GM23248 (cell line): ENCODE measurements around the gene TNFRSF1A. TPM values are rescaled to one million over a fixed set of nuclear protein-coding genes. Genes with fewer than 3 reads are reported as not detected.

Experiments
- DNase-seq: peaks from one replicate; pipeline ENCODE4 v3.0.0-alpha.2; 2015
- H2AFZ ChIP-seq: fragments of 200-600 bp; sonication (generic); 2 replicates; pipeline ENCODE4 v1.6.1; 2016; ENCODE audit warnings: antibody characterized with exemption
- H3F3A ChIP-seq: fragments of 200-600 bp; sonication (generic); 2 replicates; pipeline ENCODE4 v1.6.1; 2016; ENCODE audit warnings: mild to moderate bottlenecking, antibody characterized with exemption, mixed run types; ENCODE audit not compliant: insufficient read depth
- H3K27ac ChIP-seq: fragments of 200-600 bp; sonication (generic); 2 replicates; pipeline ENCODE4 v1.5.1; 2016; ENCODE audit warnings: mild to moderate bottlenecking
- H3K27me3 ChIP-seq: fragments of 200-600 bp; sonication (generic); replicated peaks from 2 replicates; pipeline ENCODE4 v1.6.1; 2016; ENCODE audit warnings: mild to moderate bottlenecking; ENCODE audit not compliant: insufficient read depth
- H3K36me3 ChIP-seq: fragments of 200-600 bp; sonication (generic); 2 replicates; pipeline ENCODE4 v1.6.1; 2016; ENCODE audit warnings: low read depth, mild to moderate bottlenecking
- H3K4me1 ChIP-seq: fragments of 200-600 bp; sonication (generic); 2 replicates; pipeline ENCODE4 v1.6.1; 2016; ENCODE audit warnings: mild to moderate bottlenecking; ENCODE audit not compliant: insufficient read depth
- H3K4me2 ChIP-seq: fragments of 200-600 bp; sonication (generic); one replicate; pipeline ENCODE4 v1.6.1; 2016; ENCODE audit warnings: mild to moderate bottlenecking; ENCODE audit not compliant: unreplicated experiment
- H3K4me3 ChIP-seq: fragments of 200-600 bp; sonication (generic); 2 replicates; pipeline ENCODE4 v1.5.1; 2016; ENCODE audit warnings: mild to moderate bottlenecking
- H3K79me2 ChIP-seq: fragments of 200-600 bp; sonication (generic); 2 replicates; pipeline ENCODE4 v1.6.1; 2016; ENCODE audit warnings: mild to moderate bottlenecking; ENCODE audit not compliant: insufficient read depth
- H3K9ac ChIP-seq: fragments of 200-600 bp; sonication (generic); 2 replicates; pipeline ENCODE4 v1.6.1; 2016; ENCODE audit warnings: mild to moderate bottlenecking
- H3K9me2 ChIP-seq: fragments of 200-600 bp; sonication (generic); 2 replicates; pipeline ENCODE4 v1.6.1; 2016; ENCODE audit warnings: mixed run types, mild to moderate bottlenecking, moderate library complexity; ENCODE audit not compliant: insufficient read depth
- H3K9me3 ChIP-seq: fragments of 200-600 bp; sonication (generic); one replicate; pipeline ENCODE4 v1.6.1; 2017; ENCODE audit warnings: low read depth
- H4K20me1 ChIP-seq: fragments of 200-600 bp; sonication (generic); 2 replicates; pipeline ENCODE4 v1.6.0; 2016; ENCODE audit not compliant: insufficient read depth
- EZH2 ChIP-seq: fragments of 200-600 bp; sonication (generic); IDR thresholded peaks from 2 replicates; pipeline ENCODE4 v1.6.1; 2018; ENCODE audit warnings: antibody characterized with exemption, mild to moderate bottlenecking; ENCODE audit not compliant: insufficient read depth, poor library complexity, severe bottlenecking
- EZH2phosphoT487 ChIP-seq: fragments of 200-600 bp; sonication (generic); IDR thresholded peaks from 2 replicates; pipeline ENCODE4 v1.6.1; 2018; ENCODE audit warnings: antibody characterized with exemption, moderate library complexity, mild to moderate bottlenecking, low read depth; ENCODE audit not compliant: insufficient read depth
- WGBS, 2 experiments: methylation state at CpG; one replicate each; pipeline ENCODE4 v1.1.6; 2015 to 2017; ENCODE audit warnings: low lambda C conversion rate in 2 of 2, low coverage in 1 of 2; ENCODE audit errors: missing lambda C conversion rate in 2 of 2; 5-methylcytosine and 5-hydroxymethylcytosine counted together
- in situ Hi-C: fragments of 300-500 bp; cut with MboI; formaldehyde crosslinking; loops from 2 replicates; pipeline ENCODE4 v1.15.0; 2020
- polyA plus RNA-seq: library from polyadenylated mRNA; unstranded; fragments of >200 nt; fragmentation: Nextera tagmentation; extraction: Ambion mirVana; gene quantifications from 2 replicates; pipeline ENCODE4 v1.2.1, GENCODE V29; 2016
- total RNA-seq: library from RNA; depleted of rRNA; stranded (reverse); fragments of >200 nt; shearing (Covaris generic); gene quantifications from 2 replicates; pipeline ENCODE4 v1.2.3, GENCODE V29; 2014; rRNA removed

Gene TNFRSF1A
- total RNA-seq (247 and 343 TPM in 2 replicates), polyA plus RNA-seq (183 and 197 TPM in 2 replicates)

DNA sequence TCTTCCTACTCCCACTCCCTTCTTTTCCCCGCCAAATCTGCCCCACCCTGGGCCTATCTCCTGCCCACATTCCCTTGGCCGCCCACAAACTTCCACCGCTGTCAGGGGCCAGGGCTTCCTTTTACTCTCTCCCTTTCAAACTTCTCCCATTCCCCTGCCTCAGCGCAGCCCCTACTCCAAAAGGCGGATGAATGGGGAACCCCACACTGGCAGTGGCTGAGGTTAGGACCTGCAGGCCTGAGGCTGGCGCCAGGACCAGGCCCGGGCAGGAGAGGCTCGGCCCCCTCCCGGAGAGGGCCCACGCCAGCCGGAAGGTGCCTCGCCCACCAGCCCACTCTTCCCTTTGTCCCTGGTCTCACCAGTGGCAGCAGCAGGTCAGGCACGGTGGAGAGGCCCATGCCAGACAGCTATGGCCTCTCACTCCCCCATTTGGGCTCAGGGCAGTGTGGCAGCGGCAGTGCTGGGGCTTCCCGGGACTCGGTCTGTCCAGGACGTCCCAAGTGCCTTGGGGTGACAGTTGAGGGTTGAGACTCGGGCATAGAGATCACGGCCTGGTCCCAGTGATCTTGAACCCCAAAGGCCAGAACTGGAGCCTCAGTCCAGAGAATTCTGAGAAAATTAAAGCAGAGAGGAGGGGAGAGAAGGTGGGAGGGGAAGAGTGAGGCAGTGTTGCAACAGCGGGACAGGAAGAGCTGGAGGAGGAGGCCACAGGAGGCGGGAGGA is at the start of gene TNFRSF1A:
TNFRSF1A (minus strand) TSS at position 660 of the 723 bp plus-strand sequence; CDS start at position 398, 262 bp downstream.
- Histone ChIP-seq H2AFZ (peak within 1 kb of the TSS; percentile 69), H3K79me2 (peaks cover 66% of the 10 kb centered on the region), H3K27me3 (no peaks in the 10 kb centered on the region), H3K9me2 (no peaks in the 10 kb centered on the region), H3K9ac (peak within 1 kb of the TSS; percentile 99), H3F3A (peaks cover 47% of the 10 kb centered on the region), H3K4me2 (peak within 1 kb of the TSS; percentile 97), H3K27ac (peak within 1 kb of the TSS; percentile 100), H3K9me3 (no peaks in the 10 kb centered on the region), H3K4me1 (peaks cover 49% of the 10 kb centered on the region), H3K36me3 (no peaks in the 10 kb centered on the region), H4K20me1 (peaks cover 5% of the 10 kb centered on the region; the same call in 1 of the 2 replicates), H3K4me3 (peak within 1 kb of the TSS; percentile 98)
- in situ Hi-C loops: no loop called here
- DNase-seq: peak; percentile 91
- TF ChIP-seq EZH2: no peak
- TF ChIP-seq EZH2phosphoT487: no peak
- 0 to 1% methylated on average over 21 of the region's 21 CpGs for WGBS, 2 experiments

- no peak for DNase-seq
- TF ChIP-seq EZH2 (no peak), EZH2phosphoT487 (no peak)
- Histone ChIP-seq H3K36me3 (peaks cover 39% of the 10 kb centered on the region; the same call in 1 of the 2 replicates), H3K9me2 (no peaks in the 10 kb centered on the region), H3K4me2 (no peak overlapping the region), H3K27me3 (no peaks in the 10 kb centered on the region), H3F3A (peaks cover 30% of the 10 kb centered on the region), H2AFZ (no peak overlapping the region), H3K4me1 (0 out of 2 replicates have a peak, but pooled peaks cover 4% of the 10 kb centered on the region), H3K9me3 (no peaks in the 10 kb centered on the region), H3K79me2 (peaks cover 20% of the 10 kb centered on the region), H3K9ac (no peak overlapping the region), H3K27ac (no peak overlapping the region), H3K4me3 (no peak overlapping the region), H4K20me1 (no peaks in the 10 kb centered on the region)
- in situ Hi-C loops: no loop called here
- WGBS, 2 experiments: 97 to 98% methylated on average over 14 to 16 of the region's 17 CpGs
These were observed 49.1 kb upstream of the TNFRSF1A start for GRCh38 chr12:6391013-6391412.

DNA sequence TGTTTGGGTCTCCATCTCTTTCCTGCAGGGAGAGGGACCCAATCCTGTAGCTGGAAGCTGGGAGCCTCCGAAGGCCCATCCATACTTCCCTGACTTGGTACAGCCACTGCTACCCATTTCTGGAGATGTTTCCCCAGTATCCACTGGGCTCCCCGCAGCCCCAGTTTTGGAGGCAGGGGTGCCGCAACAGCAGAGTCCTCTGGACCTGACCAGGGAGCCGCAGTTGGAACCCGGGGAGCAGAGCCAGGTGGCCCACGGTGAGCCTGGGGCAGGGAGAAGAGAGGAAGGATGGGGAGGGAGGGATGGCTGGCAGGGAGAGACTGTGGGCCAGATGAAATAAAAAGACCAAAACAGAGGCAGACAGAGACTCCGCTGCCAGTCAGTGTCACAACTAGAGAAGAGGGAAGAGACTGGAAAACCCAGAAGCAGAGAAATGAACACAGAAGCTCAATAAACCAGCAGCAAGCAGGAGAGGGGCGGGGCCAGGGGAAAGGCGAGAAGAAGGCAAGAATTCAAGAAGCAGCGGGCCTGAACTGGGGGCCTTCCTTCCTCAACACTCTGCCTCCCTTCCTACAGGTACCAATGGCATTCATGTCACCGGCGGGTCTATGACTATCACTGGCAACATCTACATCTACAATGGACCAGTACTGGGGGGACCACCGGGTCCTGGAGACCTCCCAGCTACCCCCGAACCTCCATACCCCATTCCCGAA is 48.4 kb upstream of the TNFRSF1A start:
- no peak overlapping the region for H3K4me3 ChIP-seq
- no peak for DNase-seq
- no peak overlapping the region for H3K9ac ChIP-seq
- no peaks in the 10 kb centered on the region for H3K9me3 ChIP-seq
- no peaks in the 10 kb centered on the region for H3K27me3 ChIP-seq
- in situ Hi-C loops: no loop called here
- peaks cover 5% of the 10 kb centered on the region for H3K4me1 ChIP-seq
- TF ChIP-seq EZH2 (no peak), EZH2phosphoT487 (no peak)
- H3K27ac ChIP-seq: no peak overlapping the region
- H3K79me2 ChIP-seq: peaks cover 25% of the 10 kb centered on the region
- H4K20me1 ChIP-seq: no peaks in the 10 kb centered on the region
- WGBS, 2 experiments: 79 to 81% methylated on average over 14 to 15 of the region's 15 CpGs
- H3K4me2 ChIP-seq: no peak overlapping the region
- H3K9me2 ChIP-seq: no peaks in the 10 kb centered on the region
- no peak overlapping the region for H2AFZ ChIP-seq
- H3F3A ChIP-seq: peaks cover 30% of the 10 kb centered on the region
- peaks cover 39% of the 10 kb centered on the region; the same call in 1 of the 2 replicates for H3K36me3 ChIP-seq

- H2AFZ ChIP-seq: no peak overlapping the region
- H3K27me3 ChIP-seq: no peaks in the 10 kb centered on the region
- peaks cover 39% of the 10 kb centered on the region; the same call in 1 of the 2 replicates for H3K36me3 ChIP-seq
- no peak overlapping the region for H3K4me2 ChIP-seq
- DNase-seq: no peak
- H3K4me3 ChIP-seq: no peak overlapping the region
- WGBS, 2 experiments: 96 to 98% methylated on average over 7 of the region's 7 CpGs
- in situ Hi-C loops: no loop called here
- peak overlapping the region; percentile 18; the same call in 1 of the 2 replicates for H3K9ac ChIP-seq
- H3K27ac ChIP-seq: no peak overlapping the region
- H3K4me1 ChIP-seq: peaks cover 13% of the 10 kb centered on the region
- no peaks in the 10 kb centered on the region for H4K20me1 ChIP-seq
- peaks cover 37% of the 10 kb centered on the region for H3K79me2 ChIP-seq
- H3K9me2 ChIP-seq: no peaks in the 10 kb centered on the region
- no peaks in the 10 kb centered on the region for H3K9me3 ChIP-seq
- TF ChIP-seq EZH2phosphoT487 (no peak), EZH2 (no peak)
- H3F3A ChIP-seq: peaks cover 20% of the 10 kb centered on the region
These were observed 45.7 kb upstream of the TNFRSF1A start for GRCh38 chr12:6387541-6387940.
